Parathyroid adenoma (tissue), 2 donors: Measurements from ENCODE around the gene DMAC2L.

Experiments
- H2AFZ ChIP-seq: fragments of 300-600 bp; sonication (generic); one replicate; pipeline ENCODE4 v1.7.0; 2017; ENCODE audit warnings: antibody characterized with exemption, mild to moderate bottlenecking
- H3K27ac ChIP-seq: fragments of 300-600 bp; sonication (generic); one replicate; pipeline ENCODE4 v1.7.0; 2017
- H3K27me3 ChIP-seq: fragments of 300-600 bp; sonication (generic); one replicate; pipeline ENCODE4 v1.7.0; 2017; ENCODE audit warnings: low read length; ENCODE audit not compliant: control insufficient read depth, insufficient read depth
- H3K36me3 ChIP-seq: fragments of 300-600 bp; sonication (generic); one replicate; pipeline ENCODE4 v1.7.0; 2017; ENCODE audit warnings: low read length; ENCODE audit not compliant: control insufficient read depth, insufficient read depth
- H3K4me1 ChIP-seq: fragments of 300-600 bp; sonication (generic); one replicate; pipeline ENCODE4 v1.7.0; 2017; ENCODE audit warnings: control low read depth
- H3K4me2 ChIP-seq: fragments of 300-600 bp; sonication (generic); one replicate; pipeline ENCODE4 v1.7.0; 2017; ENCODE audit warnings: low read length
- H3K4me3 ChIP-seq: fragments of 300-600 bp; sonication (generic); one replicate; pipeline ENCODE4 v1.7.0; 2017; ENCODE audit warnings: low read depth, low read length
- H3K79me2 ChIP-seq: fragments of 300-600 bp; sonication (generic); one replicate; pipeline ENCODE4 v1.7.0; 2017; ENCODE audit warnings: control low read depth
- H3K9ac ChIP-seq: fragments of 300-600 bp; sonication (generic); one replicate; pipeline ENCODE4 v1.7.0; 2017; ENCODE audit warnings: mild to moderate bottlenecking
- H3K9me3 ChIP-seq: fragments of 300-600 bp; sonication (generic); one replicate; pipeline ENCODE4 v1.7.0; 2017; ENCODE audit warnings: low read length; ENCODE audit not compliant: control insufficient read depth
- CTCF ChIP-seq: fragments of 300-600 bp; sonication (generic); IDR thresholded peaks from one replicate; pipeline ENCODE4 v1.7.0; 2017; ENCODE audit warnings: antibody characterized with exemption, mild to moderate bottlenecking
- donor health status: primary hyperparathyroidism.

Gene DMAC2L

DNA sequence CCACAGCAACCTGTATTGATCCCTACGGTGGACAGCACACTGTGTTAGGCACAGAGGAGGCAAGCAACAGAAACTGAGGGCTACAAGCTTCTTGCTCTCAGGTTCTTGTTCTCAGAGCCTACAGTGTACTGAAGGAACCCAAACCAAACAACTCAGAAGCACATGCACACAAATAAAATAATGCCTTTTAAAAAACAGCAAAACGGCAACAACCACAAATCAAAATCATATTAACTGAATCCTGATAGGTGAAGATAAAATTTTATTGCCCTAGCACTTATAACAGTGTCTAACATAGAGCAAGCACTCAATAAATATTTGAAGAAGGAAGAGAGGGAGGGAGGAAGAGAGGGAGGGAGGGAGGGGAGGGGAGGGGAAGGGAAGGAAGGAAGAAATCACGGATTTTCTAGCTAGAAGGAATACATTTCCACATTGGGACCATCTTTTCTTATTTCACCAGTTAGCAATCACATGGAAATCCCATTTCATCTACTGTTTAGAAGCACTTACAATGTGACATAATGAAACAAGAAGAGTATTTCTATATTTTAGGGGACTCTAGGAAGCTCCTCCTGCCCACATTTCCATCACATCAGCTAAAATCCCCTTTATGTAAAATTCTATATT, 27.2 kb downstream of the DMAC2L start:
- Histone ChIP-seq H3K27me3 (no peaks in the 10 kb centered on the region), H3K27ac (no peak overlapping the region), H3K4me1 (no peaks in the 10 kb centered on the region), H2AFZ (no peak overlapping the region), H3K36me3 (no peaks in the 10 kb centered on the region), H3K4me3 (no peak overlapping the region), H3K9ac (no peak overlapping the region), H3K79me2 (no peaks in the 10 kb centered on the region), H3K4me2 (no peak overlapping the region), H3K9me3 (no peaks in the 10 kb centered on the region)
- TF ChIP-seq CTCF, result no peak

GRCh38 chr14:50340045-50340444, 27.9 kb downstream of the DMAC2L start:
- H3K4me2 ChIP-seq, result no peak overlapping the region
- H2AFZ ChIP-seq, result no peak overlapping the region
- H3K9ac ChIP-seq, result no peak overlapping the region
- no peak overlapping the region for H3K27ac ChIP-seq
- no peak for TF ChIP-seq CTCF
- H3K79me2 ChIP-seq, result no peaks in the 10 kb centered on the region
- H3K36me3 ChIP-seq, result no peaks in the 10 kb centered on the region
- no peaks in the 10 kb centered on the region for H3K4me1 ChIP-seq
- no peak overlapping the region for H3K4me3 ChIP-seq
- H3K9me3 ChIP-seq, result no peaks in the 10 kb centered on the region
- no peaks in the 10 kb centered on the region for H3K27me3 ChIP-seq

DNA sequence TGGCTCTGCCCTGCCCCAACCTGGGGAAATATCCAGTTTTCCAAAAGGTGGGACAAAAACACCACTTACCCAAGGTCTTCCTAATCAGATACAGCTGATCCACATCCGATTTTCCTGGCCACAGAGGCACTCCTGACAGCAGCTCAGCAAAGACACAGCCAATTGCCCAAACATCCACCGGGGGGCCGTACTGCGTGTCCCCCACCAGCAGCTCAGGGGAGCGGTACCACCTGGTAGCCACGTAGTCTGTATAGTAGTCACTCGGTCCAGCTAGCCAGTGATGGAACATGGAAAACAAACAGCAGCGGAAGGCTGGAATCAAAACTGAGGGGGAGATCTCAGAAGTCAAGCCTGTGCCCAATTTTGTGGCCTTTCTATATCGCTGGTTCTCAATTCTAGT, 28.8 kb downstream of the DMAC2L start:
- no peak for TF ChIP-seq CTCF
- no peaks in the 10 kb centered on the region for H3K36me3 ChIP-seq
- no peak overlapping the region for H3K9ac ChIP-seq
- H2AFZ ChIP-seq, result no peak overlapping the region
- H3K4me2 ChIP-seq, result no peak overlapping the region
- no peaks in the 10 kb centered on the region for H3K9me3 ChIP-seq
- H3K27ac ChIP-seq, result no peak overlapping the region
- no peaks in the 10 kb centered on the region for H3K27me3 ChIP-seq
- no peaks in the 10 kb centered on the region for H3K79me2 ChIP-seq
- H3K4me3 ChIP-seq, result no peak overlapping the region
- no peaks in the 10 kb centered on the region for H3K4me1 ChIP-seq

- H2AFZ ChIP-seq, result peak overlapping the region; percentile 3
- H3K27me3 ChIP-seq, result no peaks in the 10 kb centered on the region
- no peaks in the 10 kb centered on the region for H3K36me3 ChIP-seq
- peaks cover 5% of the 10 kb centered on the region for H3K4me1 ChIP-seq
- no peak overlapping the region for H3K4me2 ChIP-seq
- no peak overlapping the region for H3K4me3 ChIP-seq
- no peak overlapping the region for H3K27ac ChIP-seq
- no peaks in the 10 kb centered on the region for H3K79me2 ChIP-seq
- H3K9me3 ChIP-seq, result no peaks in the 10 kb centered on the region
- H3K9ac ChIP-seq, result no peak overlapping the region
- peak; percentile 44 for TF ChIP-seq CTCF
Measured at GRCh38 chr14:50342221-50343078, 30.3 kb downstream of the DMAC2L start.
